Lung (tissue), 12 donors: ENCODE measurements around the gene HNRNPD. TPM values are rescaled to one million over a fixed set of nuclear protein-coding genes. Genes with fewer than 3 reads are reported as not detected.

Experiments
- ATAC-seq: fragments of 200-7000 bp; cut with Tn5 transposase; one replicate; pipeline ENCODE4 v1.9.1; 2020; ENCODE audit warnings: moderate number of reproducible peaks; ENCODE audit not compliant: insufficient read depth, low FRiP score
- DNase-seq, 3 donors: peaks; one replicate each; pipeline ENCODE4 v3.0.0-alpha.2; 2013 to 2017
- H3K27ac ChIP-seq, 2 donors: one replicate each; pipeline ENCODE4 v1.5.1; 2013; ENCODE audit warnings: mild to moderate bottlenecking in 2 of 2, moderate library complexity in 2 of 2, control low read depth in 1 of 2, inconsistent platforms in 1 of 2, low read depth in 1 of 2, low read length in 1 of 2
- H3K27me3 ChIP-seq, 3 donors: one replicate each; pipeline ENCODE4 v1.5.1; 2013; ENCODE audit warnings: low read length in 2 of 3; ENCODE audit not compliant: control insufficient read depth in 3 of 3, insufficient read depth in 3 of 3
- H3K36me3 ChIP-seq, 4 donors: one replicate each; pipeline ENCODE4 v1.5.1; 2013; ENCODE audit warnings: low read length in 4 of 4, mild to moderate bottlenecking in 1 of 4, moderate library complexity in 1 of 4; ENCODE audit not compliant: control insufficient read depth in 4 of 4, insufficient read depth in 4 of 4
- H3K4me1 ChIP-seq, 5 donors: one replicate each; pipeline ENCODE4 v1.5.1; 2013; ENCODE audit warnings: low read length in 5 of 5, mild to moderate bottlenecking in 2 of 5, moderate library complexity in 1 of 5; ENCODE audit not compliant: control insufficient read depth in 5 of 5, insufficient read depth in 5 of 5
- H3K4me3 ChIP-seq: one replicate; pipeline ENCODE4 v1.5.1; 2013; ENCODE audit warnings: mild to moderate bottlenecking, control low read depth, moderate library complexity
- H3K9ac ChIP-seq, 2 donors: one replicate each; pipeline ENCODE4 v1.5.1; 2013; ENCODE audit warnings: low read length in 2 of 2, control low read depth in 1 of 2; ENCODE audit not compliant: insufficient read depth in 1 of 2
- H3K9me3 ChIP-seq, 4 donors: one replicate each; pipeline ENCODE4 v1.5.1; 2013; ENCODE audit warnings: low read length in 3 of 4, mild to moderate bottlenecking in 1 of 4, moderate library complexity in 1 of 4; ENCODE audit not compliant: control insufficient read depth in 4 of 4, insufficient read depth in 3 of 4
- WGBS, 2 donors: extraction: QIAGEN DNeasy Blood & Tissue Kit; methylation state at CpG; one replicate each; pipeline ENCODE4 v1.1.7; 2013; 5-methylcytosine and 5-hydroxymethylcytosine counted together
- polyA plus RNA-seq, 2 donors: library from polyadenylated mRNA; stranded (reverse); fragments of 200-250 nt; gene quantifications; one replicate each; pipeline ENCODE4 v1.2.1, GENCODE V29; 2013
- total RNA-seq, 2 donors: library from RNA; depleted of rRNA in 1 of 2; stranded (reverse); fragments of >200 nt in 1 of 2; gene quantifications; one replicate each; pipeline ENCODE4 v1.2.1, GENCODE V29; 2014 to 2021
- TF ChIP-seq, protein P1 (sequence below): IDR thresholded peaks from 2 replicates; pipeline ENCODE4 v1.5.1; 2012; ENCODE audit warnings: mild to moderate bottlenecking; ENCODE audit errors: control extremely low read depth, extremely low read depth
- donor health status: control.
- donor health status: control.
- donor health status: Bipolar disorder and iron deficiency.
- donor health status: healthy.
- donor health status: DM: yes; HTN: yes; CAD: no.

Gene HNRNPD
- total and polyA plus RNA-seq, 4 donors, result 118 to 181 (median 143) TPM

DNA sequence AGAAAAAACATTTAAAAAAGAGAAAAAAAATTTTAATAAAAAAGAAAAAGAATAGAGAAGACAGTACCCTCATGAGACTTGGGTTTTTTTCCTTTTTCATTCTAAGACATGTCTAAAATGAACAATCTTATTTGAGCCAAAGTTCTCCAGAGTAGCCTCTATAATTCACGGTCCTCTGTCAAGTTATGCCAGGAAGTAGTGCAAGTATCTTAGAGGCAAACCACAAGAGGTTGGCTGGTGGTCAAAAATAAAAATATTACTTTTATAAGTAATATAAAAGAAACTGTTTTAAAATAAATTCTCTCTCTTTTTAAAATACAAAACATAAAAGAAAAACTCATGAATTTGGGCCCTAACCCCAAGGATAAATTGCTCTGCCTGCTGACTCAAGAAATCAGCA, 29.9 kb upstream of the HNRNPD start:
- Histone ChIP-seq H3K36me3 (no peaks in the 10 kb centered on the region), H3K4me1 (no peaks in the 10 kb centered on the region), H3K4me3 (no peak overlapping the region), H3K9ac (no peak overlapping the region), H3K9me3 (no peaks in the 10 kb centered on the region), H3K27ac (no peak overlapping the region), H3K27me3 (no peaks in the 10 kb centered on the region)
- TF ChIP-seq, protein P1, sequence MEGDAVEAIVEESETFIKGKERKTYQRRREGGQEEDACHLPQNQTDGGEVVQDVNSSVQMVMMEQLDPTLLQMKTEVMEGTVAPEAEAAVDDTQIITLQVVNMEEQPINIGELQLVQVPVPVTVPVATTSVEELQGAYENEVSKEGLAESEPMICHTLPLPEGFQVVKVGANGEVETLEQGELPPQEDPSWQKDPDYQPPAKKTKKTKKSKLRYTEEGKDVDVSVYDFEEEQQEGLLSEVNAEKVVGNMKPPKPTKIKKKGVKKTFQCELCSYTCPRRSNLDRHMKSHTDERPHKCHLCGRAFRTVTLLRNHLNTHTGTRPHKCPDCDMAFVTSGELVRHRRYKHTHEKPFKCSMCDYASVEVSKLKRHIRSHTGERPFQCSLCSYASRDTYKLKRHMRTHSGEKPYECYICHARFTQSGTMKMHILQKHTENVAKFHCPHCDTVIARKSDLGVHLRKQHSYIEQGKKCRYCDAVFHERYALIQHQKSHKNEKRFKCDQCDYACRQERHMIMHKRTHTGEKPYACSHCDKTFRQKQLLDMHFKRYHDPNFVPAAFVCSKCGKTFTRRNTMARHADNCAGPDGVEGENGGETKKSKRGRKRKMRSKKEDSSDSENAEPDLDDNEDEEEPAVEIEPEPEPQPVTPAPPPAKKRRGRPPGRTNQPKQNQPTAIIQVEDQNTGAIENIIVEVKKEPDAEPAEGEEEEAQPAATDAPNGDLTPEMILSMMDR, result no peak
- ATAC-seq (no peak), DNase-seq (no peak)
- WGBS, 2 donors, result 29 to 47% methylated on average over 1 of the region's 1 CpG

GRCh38 chr4:82402196-82402775, 28.5 kb upstream of the HNRNPD start:
- WGBS, 2 donors, result 90 to 96% methylated on average over 17 of the region's 17 CpGs
- DNase-seq (no peak), ATAC-seq (no peak)
- H3K4me3 ChIP-seq, result no peak overlapping the region
- no peaks in the 10 kb centered on the region for H3K36me3 ChIP-seq
- no peaks in the 10 kb centered on the region for H3K4me1 ChIP-seq
- no peaks in the 10 kb centered on the region for H3K27me3 ChIP-seq
- no peaks in the 10 kb centered on the region for H3K9me3 ChIP-seq
- TF ChIP-seq, protein P1, result no peak
- H3K9ac ChIP-seq, result no peak overlapping the region
- no peak overlapping the region for H3K27ac ChIP-seq

GRCh38 chr4:82401600-82401999, 27.8 kb upstream of the HNRNPD start:
- H3K36me3 ChIP-seq, result no peaks in the 10 kb centered on the region
- no peak overlapping the region for H3K27ac ChIP-seq
- no peaks in the 10 kb centered on the region for H3K4me1 ChIP-seq
- TF ChIP-seq, protein P1, result no peak
- DNase-seq (no peak), ATAC-seq (no peak)
- H3K27me3 ChIP-seq, result no peaks in the 10 kb centered on the region
- H3K4me3 ChIP-seq, result no peak overlapping the region
- WGBS, 2 donors, result 85 to 87% methylated on average over 7 of the region's 7 CpGs
- no peaks in the 10 kb centered on the region for H3K9me3 ChIP-seq
- H3K9ac ChIP-seq, result no peak overlapping the region

DNA sequence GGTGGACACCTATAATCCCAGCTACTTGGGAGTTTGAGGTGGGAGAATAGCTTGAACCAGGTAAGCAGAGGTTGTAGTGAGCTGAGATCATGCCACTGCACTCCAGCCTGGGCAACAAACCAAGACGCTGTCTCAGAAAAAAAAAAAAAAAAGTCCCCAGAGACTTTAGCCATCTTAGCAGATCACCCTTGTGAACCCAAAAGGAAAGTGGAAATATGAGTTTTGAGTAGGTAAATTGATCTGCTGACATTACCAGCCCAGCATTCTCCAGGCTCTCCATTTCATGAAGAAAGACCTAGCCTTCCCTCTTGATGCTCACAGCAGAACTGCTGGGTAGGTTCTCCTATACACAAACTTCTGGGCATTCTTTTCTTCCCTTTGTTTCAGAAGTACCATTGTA, 24.5 kb upstream of the HNRNPD start:
- WGBS, 2 donors, result 78 to 82% methylated on average over 1 of the region's 1 CpG
- no peaks in the 10 kb centered on the region for H3K9me3 ChIP-seq
- no peaks in the 10 kb centered on the region for H3K36me3 ChIP-seq
- H3K4me3 ChIP-seq, result no peak overlapping the region
- no peak for ATAC-seq
- TF ChIP-seq, protein P1, result no peak
- no peak overlapping the region for H3K9ac ChIP-seq
- H3K27me3 ChIP-seq, result no peaks in the 10 kb centered on the region
- H3K27ac ChIP-seq, result no peak overlapping the region
- H3K4me1 ChIP-seq, result no peaks in the 10 kb centered on the region
- no peak for DNase-seq
